NOMO-1 treated with dmso at 0.1 percent for 144 hours (cell line): ENCODE data around the gene PDE6D.
"Not testable (repeated sequence)": the region's sequence is repeated elsewhere in the genome, so short reads cannot be mapped to it uniquely, and the experiment has no call there.

Experiments used
- DNase-seq: peaks from one replicate; lab custom pipeline; 2025; ENCODE audit not compliant: unreplicated experiment; lab: John Stamatoyannopoulos, UW

PDE6D gene

DNA sequence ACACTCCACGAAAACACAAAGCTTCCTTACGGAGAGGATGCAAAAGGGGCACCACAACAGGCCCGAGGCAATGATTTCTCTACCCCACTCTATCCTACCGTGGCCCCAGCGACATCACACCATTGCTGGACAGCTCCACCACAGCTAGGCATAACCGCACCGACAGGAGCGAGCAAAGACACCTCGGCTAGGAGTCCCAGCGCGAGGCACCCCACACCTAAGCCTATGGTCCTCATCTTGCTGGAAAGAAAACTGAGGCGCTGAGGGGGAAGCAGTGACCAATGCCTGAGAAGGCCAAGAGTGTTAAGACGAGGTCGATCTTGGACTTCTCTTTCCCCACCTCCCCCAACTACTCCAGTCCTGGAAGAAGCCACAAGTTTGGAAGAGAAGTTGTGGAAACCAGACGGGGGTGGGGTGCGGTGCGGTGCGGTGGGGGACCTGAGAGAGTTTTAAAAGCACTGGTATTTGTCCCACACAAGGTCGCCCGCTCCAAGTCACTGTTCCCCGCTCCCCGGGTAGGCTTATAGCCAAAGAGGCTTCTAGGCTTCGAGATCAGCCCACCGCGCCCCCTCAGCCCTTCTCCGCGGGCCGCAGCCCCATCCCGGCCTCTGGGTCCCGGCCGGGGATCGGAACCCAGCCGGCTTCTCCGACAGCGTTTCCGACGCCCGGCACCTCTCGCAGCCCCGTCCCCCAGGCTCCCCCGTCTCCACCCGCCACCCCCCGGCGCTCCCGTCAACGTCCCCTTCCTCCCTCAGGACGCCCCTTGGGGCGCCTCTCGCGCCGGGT, 766 bp downstream of the PDE6D start:
- no peak for DNase-seq

DNA sequence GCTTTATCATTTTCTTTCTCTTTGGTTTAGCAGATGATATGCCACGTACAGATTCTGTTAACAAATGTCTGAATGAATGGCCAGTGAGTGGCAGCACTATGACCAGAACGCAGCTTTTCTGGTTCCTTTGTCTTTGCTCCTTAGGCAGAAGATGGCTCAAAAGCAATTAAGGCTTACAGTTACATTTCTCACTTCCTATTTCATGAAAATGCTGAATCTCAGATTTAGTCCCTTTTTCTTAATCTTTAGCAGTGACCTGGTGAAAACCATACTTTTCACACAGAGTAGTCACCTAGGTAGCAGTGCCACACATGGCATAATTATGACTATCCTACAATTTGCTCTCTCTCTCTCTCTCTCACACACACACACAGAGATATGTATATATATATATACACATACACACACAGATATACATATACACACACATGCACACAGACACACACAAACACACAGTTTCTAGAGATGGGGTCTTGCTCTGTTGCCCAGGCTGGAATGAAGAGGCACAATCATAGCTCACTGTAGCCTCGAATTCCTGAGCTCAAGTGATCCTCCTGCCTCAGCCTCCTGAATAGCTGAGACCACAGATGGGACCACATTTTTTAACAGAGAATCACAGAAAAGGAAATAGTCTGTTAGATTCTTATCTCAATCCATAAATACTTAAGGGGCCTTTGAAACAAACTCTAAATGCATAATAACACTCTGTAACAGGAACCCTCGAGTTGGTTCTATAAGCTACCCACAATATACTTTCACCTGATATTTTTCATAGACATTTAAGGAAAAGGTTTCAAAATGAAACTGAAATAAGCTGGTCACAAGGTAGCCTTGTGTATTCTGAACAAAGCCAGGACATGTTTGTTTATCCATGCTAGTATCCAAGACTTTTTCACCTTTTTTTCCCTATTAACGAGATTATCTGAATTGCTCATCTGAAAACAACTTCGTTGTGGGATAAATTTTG, 11.6 kb downstream of the PDE6D start:
- no peak for DNase-seq

DNA sequence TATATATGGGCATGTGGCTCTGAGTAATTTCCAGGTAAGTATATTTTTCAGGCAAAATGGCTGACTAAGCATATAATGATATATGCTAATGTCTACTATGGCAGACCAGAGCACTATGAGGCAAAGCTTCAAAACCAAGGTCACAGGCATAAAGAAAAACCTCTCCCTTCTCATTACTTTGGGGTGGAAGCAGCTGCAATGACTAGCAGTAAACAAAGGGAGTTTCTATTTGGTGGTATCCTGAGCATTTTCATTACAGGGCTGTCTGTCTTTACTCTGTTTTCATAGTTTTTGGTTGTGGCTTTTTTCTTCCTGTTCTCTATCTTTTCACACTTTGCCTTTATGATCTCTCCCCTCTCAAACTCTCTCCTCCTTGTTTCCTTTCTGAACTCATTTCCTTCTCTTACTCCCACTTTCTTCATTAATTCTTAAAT, 15.6 kb downstream of the PDE6D start:
- DNase-seq, result no peak

DNA sequence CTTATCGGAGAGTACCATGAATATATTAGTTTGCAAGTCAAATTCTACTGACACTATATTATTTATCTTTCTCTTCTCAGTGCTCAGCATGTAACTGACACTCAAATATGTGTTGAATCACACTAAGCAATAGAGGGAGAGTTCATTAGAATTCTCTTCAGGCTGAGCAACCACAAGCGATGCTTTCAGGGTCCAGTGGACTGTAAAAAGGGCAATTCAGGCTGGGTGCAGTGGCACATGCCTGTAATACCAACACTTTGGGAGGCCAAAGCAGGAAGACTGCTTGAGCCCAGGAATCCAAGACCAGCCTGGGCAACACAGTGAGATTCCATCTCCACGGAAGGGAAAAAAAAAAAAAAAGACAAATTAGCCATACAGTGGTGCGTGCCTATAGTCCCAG, 16.3 kb downstream of the PDE6D start:
- no peak for DNase-seq

DNA sequence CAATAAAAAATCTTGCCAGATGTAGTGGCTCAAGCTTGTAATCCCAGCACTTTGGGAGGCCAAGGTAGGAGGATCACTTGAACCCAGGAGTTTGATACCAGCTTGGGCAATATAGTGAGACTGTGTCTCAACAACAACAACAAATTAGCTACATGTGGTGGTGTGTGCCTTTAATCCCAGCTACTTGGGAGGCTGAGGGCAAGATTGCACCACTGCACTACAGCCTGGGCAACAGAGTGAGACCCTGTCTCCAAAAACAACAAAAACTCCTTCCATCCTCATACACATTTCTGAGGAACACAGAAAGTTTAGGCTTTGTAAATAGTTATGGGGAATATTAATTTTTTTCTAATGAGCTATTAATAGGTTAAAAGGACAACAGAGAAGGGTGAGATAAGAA, 17.0 kb downstream of the PDE6D start:
- no peak for DNase-seq

DNA sequence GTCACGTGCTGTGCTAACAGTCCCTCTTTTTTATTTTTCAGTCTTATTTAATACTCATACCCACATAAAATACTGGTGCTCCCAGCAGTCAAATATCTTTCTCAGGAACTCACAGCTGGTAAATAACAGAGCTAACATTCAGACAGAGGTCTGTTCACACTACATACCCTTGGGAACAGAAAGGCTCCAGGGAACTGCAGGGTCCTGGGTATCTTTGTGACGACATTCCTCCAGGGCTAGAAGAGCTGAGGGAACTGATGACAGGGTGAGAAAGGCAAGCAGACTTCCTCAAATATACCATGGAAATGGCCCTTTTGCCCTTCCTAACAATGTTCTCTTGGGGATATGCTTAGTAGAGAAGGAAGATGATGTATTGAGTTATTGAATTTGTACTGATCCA, 19.3 kb downstream of the PDE6D start:
- no peak for DNase-seq

DNA sequence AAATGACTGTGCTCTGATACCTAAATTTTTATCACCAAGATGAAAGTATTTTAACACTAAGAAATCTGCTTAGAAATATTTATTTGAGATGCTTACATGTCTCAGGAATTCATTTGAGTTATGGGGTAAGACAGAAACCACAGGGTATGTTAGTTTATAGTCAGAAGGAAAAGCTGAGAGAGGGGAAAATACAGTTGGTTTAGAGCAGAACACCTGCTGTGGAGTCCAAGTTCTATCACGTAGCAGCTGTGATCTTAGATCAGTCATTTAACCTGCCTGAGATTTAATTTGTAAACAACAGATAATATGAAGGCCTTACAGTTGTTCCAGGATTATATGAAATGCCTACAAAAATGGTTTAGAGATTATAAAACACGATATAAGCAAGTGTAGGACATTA, 29.0 kb downstream of the PDE6D start:
- no peak for DNase-seq

DNA sequence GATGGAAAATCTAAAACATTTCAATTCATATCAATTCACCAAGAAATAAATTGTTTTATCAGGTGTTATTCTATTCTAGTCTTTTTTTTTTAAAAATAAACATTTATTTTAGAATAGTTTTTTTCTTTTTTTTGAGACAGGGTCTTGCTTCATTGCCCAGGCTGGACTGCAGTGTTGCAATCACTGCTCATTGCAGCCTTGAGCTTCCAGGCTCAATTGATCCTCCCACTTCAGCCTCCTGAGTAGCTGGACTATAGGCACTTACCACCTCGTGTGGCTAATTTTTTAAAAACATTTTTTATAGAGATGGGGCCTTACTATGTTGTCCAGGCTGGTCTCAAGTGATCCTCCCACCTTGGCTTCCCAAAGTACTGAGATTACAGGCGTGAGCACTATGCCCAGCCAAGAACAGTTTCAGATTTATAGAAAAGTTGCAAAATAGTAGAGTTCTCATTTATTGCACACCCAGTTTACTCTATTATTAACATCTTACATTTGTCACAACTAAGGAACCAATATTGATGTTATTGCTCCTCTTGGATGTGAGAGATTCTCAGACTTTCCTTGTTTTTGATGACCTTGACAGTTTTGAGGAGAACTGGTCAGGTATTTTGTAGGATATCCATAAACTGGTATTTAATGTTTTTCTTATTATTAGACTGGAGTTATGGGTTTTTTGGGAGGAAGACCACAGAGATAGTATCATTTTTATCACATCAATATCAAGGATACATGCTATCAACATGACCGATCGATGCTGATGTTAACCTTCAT, 29.9 kb downstream of the PDE6D start:
- no peak for DNase-seq

DNA sequence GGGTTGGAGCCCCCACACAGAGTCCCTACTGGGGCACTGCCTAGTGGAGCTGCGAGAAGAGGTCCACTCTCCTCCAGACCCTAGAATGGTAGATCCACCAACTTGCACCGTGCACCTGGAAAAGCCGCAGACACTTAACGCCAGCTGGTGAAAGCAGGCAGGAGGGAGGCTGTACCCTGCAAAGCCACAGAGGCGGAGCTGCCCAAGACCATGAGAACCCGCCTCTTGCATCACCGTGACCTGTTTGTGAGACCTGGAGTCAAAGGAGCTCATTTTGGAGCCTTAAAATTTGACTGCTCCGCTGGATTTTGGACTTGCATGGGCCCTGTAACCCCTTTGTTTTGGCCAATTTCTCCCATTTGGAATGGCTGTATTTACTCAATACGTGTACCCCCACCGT, 32.1 kb downstream of the PDE6D start:
- not testable (repeated sequence) for DNase-seq

DNA sequence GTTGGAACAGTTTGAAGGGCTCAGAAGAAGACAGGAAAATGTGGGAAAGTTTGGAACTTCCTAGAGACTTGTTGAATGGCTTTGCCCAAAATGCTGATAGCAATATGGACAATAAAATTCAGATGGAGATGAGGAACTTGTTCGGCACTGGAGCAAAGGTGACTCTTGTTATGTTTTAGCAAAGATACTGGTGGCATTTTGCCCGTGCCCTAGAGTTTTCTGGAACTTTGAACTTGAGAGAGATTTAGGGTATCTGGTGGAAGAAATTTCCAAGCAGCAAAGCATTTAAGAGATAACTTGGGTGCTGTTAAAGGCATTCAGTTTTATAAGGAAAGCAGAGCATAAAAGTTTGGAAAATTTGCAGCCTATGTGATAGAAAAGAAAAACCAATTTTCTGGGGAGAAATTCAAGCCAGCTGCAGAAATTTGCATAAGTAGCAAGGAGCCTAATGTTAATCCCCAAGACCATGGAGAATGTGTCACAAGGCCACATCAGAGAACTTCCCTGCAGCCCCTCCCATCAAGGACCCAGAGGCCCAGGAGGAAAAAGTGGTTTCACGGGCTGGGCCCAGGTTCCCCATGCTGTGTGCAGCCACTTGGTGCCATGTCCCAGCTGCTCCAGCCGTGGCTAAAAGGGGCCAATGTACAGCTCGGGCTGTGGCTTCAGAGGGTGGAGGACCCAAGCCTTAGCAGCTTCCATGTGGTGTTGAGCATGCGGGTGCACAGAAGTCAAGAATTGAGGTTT, 32.8 kb downstream of the PDE6D start:
- DNase-seq, result not testable (repeated sequence)

DNA sequence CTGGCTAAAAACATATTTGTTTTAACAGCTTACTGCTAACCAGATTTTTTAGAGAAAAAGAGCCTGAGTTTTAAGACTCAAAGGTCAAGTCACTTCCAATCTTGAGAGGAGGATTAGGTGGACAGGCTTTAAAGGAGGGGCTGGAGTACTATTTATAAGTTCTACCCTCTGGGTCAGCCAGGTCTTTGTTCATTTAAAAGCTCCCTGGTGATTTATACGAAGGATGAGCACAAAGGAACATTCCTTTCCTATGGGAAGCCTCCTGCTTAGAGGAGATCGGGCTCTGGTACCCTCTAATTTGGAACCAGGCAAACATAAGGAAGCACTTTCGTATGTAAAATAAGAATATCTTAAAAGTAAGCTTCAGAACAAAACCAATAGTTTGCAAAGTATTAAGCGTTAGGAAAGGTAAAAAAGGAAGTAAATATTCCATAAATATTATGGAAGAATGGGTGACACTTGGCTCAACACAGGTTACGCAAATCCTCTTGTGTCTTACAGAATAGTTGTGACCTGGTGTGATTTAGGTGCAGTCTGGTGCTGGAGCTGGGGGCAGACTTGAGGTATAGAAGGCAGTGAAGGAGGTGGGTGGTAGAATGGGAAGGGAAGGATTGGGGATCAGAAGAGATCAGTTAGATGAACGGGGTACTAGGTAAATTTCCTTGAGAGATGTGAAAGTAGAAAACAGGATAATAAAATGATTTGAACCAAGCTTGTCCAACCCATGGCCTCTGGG, 35.6 kb downstream of the PDE6D start:
- DNase-seq, result no peak

DNA sequence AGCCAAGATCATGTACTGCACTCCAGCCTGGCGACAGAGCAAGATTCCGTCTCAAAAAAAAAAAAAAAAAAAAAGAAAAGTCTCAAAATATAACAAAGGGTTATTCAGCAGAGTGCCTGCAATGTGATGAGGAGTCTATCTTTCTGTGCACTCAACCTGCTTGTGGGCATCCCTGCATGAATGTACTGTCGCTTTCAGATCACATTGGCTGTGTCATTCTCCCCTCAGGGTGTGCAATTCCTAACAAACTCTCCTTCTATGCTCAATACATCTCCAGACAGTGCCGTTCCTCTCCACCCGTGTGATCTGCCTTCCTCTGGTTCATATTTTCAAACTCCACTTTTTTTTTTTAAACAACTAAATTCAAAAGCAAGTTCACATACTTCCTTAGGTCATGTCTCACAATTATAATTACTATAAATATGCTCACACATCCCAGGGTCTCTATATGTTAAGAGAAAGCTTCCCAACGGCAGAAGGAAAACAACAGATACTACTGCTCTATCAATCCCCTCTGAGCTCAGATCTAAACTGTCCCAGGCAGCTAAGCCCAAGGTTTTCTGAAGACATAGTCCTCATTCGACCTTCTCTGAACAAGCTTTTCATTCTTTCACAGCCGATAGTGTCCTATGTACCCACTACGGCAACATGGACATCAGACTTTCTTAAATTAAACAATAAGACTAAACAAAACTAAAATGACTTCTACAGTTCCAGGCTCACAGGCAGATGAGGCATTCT, 37.5 kb downstream of the PDE6D start:
- DNase-seq, result no peak

DNA sequence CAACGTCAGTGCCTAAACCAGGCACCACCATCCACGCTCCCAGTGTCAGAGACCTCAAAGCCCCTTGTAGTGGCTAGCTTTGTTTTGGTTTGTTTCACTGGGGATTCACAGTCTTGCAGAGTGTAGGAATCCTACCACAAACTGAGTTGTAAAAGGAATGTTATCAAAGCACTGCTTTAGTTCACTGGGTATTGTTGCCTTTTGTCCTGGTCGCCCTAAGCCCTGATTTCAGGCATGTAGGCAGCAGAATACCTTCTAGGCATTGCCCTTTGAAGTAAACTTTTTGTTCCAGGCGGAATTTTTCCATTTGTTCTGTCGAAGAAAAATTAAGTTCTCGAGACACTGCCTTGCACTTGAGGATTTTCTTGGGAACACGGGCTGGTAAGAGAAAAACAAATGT, 43.3 kb downstream of the PDE6D start:
- DNase-seq, result no peak

DNA sequence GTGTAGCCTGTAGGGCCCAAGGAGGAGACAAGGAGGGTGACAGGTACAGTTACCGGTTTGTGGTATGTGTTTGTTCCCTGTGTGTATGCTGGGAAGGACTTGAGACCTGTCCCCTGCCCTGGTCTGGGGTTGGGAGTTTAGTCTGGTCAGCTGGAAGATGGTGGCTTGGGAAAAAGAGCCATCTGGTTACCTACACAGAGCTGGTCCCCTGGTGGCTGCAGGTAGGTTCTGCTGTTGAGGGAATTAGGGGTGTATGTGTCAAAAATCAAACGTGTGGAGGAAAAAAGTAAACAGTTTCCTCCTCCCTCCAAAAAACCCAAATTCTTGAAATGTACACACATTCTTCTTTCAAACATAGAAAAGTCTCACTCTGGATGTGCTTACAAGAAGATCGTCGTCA, 48.5 kb downstream of the PDE6D start:
- no peak for DNase-seq

DNA sequence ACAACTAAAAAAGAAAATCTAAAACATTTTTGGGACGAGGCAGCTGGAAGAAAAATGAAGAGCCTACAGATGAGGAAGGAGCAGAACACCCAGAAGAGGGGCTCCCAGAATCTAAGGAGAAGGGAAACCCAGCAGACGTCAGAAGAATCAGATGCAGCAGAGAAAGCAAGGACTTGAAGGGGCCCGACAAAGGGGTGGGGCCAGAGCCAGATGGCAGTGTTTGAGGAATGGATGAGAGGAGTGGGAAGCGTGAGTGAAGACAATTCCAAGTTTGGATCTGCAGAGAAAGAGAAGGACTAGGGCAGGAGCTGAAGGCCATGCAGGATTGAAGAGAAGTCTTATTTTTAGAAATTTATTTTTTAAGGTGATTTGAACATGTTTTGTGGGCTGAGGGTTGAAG, 53.5 kb downstream of the PDE6D start:
- no peak for DNase-seq

DNA sequence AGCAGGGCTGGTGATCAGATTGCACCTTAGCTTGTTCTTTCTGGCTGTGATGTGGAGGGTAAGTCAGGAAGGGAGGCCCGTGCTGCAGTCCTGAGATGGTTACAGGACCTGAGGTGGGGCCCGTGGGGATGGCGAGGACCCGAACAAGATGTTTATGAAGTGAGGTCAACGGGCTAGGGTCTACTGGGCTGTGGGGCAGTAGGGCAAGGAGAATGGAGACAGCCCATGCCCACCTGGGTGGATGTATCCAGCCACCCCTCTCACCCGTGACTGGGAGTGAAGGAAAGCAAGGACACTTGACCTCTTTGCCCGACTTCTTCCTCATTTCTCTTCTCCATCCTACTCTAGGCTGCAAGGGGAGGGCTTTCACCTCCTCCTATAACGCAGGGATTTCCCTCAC, 54.8 kb downstream of the PDE6D start:
- DNase-seq, result no peak

DNA sequence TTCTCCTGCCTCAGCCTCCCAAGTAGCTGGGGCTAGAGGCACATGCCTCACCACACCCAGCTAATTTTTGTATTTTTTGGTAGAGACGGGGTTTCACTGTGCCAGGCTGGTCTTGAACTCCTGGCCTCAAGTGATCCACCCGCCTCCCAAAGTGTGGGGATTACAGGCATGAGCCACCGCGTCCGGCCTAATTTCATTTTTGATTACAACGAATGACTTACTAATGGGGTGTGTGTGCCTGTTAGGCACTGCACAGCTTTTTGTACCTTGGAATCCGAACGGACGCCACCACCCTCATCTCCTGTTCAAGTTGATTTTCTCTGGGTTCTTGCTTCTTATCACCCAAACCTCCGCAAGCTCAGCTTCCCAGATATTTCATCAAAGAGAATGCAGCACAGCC, 55.6 kb downstream of the PDE6D start:
- DNase-seq, result no peak

DNA sequence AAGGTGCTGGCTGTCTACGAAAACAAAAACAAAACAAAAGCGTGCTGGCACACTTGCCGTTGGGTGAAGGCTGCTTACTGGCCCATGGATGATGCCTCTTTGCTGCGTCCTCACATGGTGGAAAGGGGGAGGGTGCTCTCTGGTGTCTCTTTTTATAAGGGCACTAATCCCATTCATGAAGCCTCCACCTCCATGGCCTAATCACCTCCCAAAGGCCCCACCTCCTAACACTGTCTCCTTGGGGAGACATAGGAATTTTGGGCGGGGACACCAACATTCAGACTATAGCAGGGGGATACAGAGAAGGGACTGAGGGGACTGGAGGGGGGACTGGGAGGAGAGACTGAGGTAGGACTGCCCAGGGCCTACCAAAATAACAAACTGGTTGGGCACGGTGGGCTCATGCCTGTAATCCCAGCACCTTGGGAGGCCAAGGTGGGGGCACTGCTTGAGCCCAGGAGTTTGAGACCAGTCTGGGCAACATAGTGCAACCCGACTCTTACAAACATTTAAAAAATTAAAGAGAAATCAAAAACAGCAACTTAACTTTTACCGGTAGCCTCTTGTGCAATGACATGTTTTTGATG, 58.3 kb downstream of the PDE6D start:
- no peak for DNase-seq
